Measurements from ENCODE around the gene NFYC. TPM values are rescaled to one million over a fixed set of nuclear protein-coding genes. Genes with fewer than 3 reads are reported as not detected.

NFYC gene
- total RNA-seq, 4 donors from 2014 or later: 45.3 to 58.6 (median 57.4) TPM

GRCh38 chr1:40711465-40712404 is 20.2 kb downstream of the NFYC start:
- DNase-seq: no peak
- Histone ChIP-seq H3K4me1 (peaks cover 81 to 86% of the 10 kb centered on the region in 2 donors), H3K9me3 (no peaks in the 10 kb centered on the region), H3K36me3 (no peaks in the 10 kb centered on the region), H3K4me3 (peak overlapping the region; percentile 56 to 63 (median 62)), H3K27ac (peak overlapping the region; percentile 82 to 91 (median 90)), H3K27me3 (no peaks in the 10 kb centered on the region)
- intact Hi-C loops (cut with DNase I; ENCODE audit: low total_unique reads) (no loop called here), in situ Hi-C loops (cut with MboI; ENCODE audit: low sequenced_read_pairs in 4 of 4) (no loop called here)
- TF ChIP-seq CTCF (IDR thresholded peaks at IDR 0.05 in 4 of 5, conservative IDR thresholded peaks at IDR 0.05 in 1 of 5) (no peak), POLR2A (IDR thresholded peaks at IDR 0.05) (no peak)
- ATAC-seq: peak; percentile 52 to 59

- in situ Hi-C loops (cut with MboI; ENCODE audit: low sequenced_read_pairs in 4 of 4): no loop called here
- H3K9me3 ChIP-seq: no peaks in the 10 kb centered on the region
- no peak overlapping the region for H3K4me3 ChIP-seq
- no peaks in the 10 kb centered on the region for H3K36me3 ChIP-seq
- peaks cover 89 to 92% of the 10 kb centered on the region in 2 donors for H3K4me1 ChIP-seq
- ATAC-seq (no peak), DNase-seq (no peak)
- no peaks in the 10 kb centered on the region for H3K27me3 ChIP-seq
- intact Hi-C loops (cut with DNase I; ENCODE audit: low total_unique reads): no loop called here
- peak overlapping the region; percentile 82 to 91 (median 90) for H3K27ac ChIP-seq
- TF ChIP-seq CTCF (IDR thresholded peaks at IDR 0.05 in 4 of 5, conservative IDR thresholded peaks at IDR 0.05 in 1 of 5) (no peak), POLR2A (IDR thresholded peaks at IDR 0.05) (no peak)
Measured at GRCh38 chr1:40712405-40712944, 21.0 kb downstream of the NFYC start.

GRCh38 chr1:40712997-40713396 is 21.5 kb downstream of the NFYC start:
- intact Hi-C loops (cut with DNase I; ENCODE audit: low total_unique reads) (no loop called here), in situ Hi-C loops (cut with MboI; ENCODE audit: low sequenced_read_pairs in 4 of 4) (no loop called here)
- Histone ChIP-seq H3K36me3 (no peaks in the 10 kb centered on the region), H3K9me3 (no peaks in the 10 kb centered on the region), H3K27ac (peak overlapping the region; percentile 55 to 90 (median 86)), H3K27me3 (no peaks in the 10 kb centered on the region), H3K4me1 (peaks cover 92 to 95% of the 10 kb centered on the region in 2 donors), H3K4me3 (no peak overlapping the region)
- TF ChIP-seq POLR2A (IDR thresholded peaks at IDR 0.05) (no peak), CTCF (IDR thresholded peaks at IDR 0.05 in 4 of 5, conservative IDR thresholded peaks at IDR 0.05 in 1 of 5) (no peak)
- no peak for ATAC-seq
- DNase-seq: no peak

GRCh38 chr1:40715491-40716059 is 24.1 kb downstream of the NFYC start:
- H3K9me3 ChIP-seq: no peaks in the 10 kb centered on the region
- ATAC-seq (no peak), DNase-seq (no peak)
- no peaks in the 10 kb centered on the region for H3K27me3 ChIP-seq
- in situ Hi-C loops (cut with MboI; ENCODE audit: low sequenced_read_pairs in 4 of 4): no loop called here
- intact Hi-C loops (cut with DNase I; ENCODE audit: low total_unique reads): no loop called here
- peaks cover 88 to 94% of the 10 kb centered on the region in 2 donors for H3K4me1 ChIP-seq
- H3K36me3 ChIP-seq: no peaks in the 10 kb centered on the region
- H3K27ac ChIP-seq: peak overlapping the region; percentile 1 to 55 (median 24)
- H3K4me3 ChIP-seq: no peak overlapping the region
- no peak for TF ChIP-seq POLR2A (IDR thresholded peaks at IDR 0.05)
- no peak for TF ChIP-seq CTCF (IDR thresholded peaks at IDR 0.05 in 4 of 5, conservative IDR thresholded peaks at IDR 0.05 in 1 of 5)
